Measurements from ENCODE around the gene IPO5.

DNA sequence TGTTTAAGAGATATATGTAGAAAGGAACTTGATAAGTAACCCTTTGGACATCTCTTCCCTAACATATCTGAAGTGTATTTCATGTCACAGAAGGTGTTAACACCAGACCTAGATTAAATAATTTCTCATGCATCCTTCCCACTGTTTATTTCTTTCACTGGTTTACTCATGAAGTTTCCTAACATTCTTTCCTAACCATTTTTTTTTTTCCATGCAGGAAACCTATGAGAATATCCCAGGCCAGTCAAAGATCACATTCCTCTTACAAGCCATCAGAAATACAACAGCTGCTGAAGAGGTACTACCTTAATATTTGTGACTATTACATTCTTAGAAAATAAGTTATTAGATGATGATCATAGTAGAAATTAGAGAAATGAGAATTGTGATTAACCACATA lies 28.8 kb downstream of the IPO5 start:
- TF ChIP-seq, protein P1, sequence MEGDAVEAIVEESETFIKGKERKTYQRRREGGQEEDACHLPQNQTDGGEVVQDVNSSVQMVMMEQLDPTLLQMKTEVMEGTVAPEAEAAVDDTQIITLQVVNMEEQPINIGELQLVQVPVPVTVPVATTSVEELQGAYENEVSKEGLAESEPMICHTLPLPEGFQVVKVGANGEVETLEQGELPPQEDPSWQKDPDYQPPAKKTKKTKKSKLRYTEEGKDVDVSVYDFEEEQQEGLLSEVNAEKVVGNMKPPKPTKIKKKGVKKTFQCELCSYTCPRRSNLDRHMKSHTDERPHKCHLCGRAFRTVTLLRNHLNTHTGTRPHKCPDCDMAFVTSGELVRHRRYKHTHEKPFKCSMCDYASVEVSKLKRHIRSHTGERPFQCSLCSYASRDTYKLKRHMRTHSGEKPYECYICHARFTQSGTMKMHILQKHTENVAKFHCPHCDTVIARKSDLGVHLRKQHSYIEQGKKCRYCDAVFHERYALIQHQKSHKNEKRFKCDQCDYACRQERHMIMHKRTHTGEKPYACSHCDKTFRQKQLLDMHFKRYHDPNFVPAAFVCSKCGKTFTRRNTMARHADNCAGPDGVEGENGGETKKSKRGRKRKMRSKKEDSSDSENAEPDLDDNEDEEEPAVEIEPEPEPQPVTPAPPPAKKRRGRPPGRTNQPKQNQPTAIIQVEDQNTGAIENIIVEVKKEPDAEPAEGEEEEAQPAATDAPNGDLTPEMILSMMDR (IDR thresholded peaks at IDR 0.05; ENCODE audit: low read depth, low read length): no peak
- no peak for TF ChIP-seq MAX (IDR thresholded peaks at IDR 0.05; ENCODE audit: low read depth, low read length)
- no peak for TF ChIP-seq MYC (IDR thresholded peaks at IDR 0.05; ENCODE audit: low read depth, low read length)
- no peak for TF ChIP-seq POLR2A (IDR thresholded peaks at IDR 0.05; ENCODE audit: extremely low read depth, insufficient read length)

Data from NB4 (cell line).